Prostate gland (tissue), 2 donors: ENCODE results near the gene ARIH1. TPM values are rescaled to one million over a fixed set of nuclear protein-coding genes. Genes with fewer than 3 reads are reported as not detected.
"Not testable (repeated sequence)": the region's sequence is repeated elsewhere in the genome, so short reads cannot be mapped to it uniquely, and the experiment has no call there.

ENCODE experiments used
- DNase-seq: peaks from one replicate; pipeline ENCODE4 v3.0.0-alpha.2; 2019; ENCODE audit warnings: low spot score
- H3K27ac ChIP-seq, 2 donors: fragments of 200-600 bp; sonication (generic); 2 replicates each; pipeline ENCODE4 v1.5.1; 2017 to 2019
- H3K27me3 ChIP-seq: fragments of 200-600 bp; sonication (generic); replicated peaks from 2 replicates; pipeline ENCODE4 v1.5.1; 2019; ENCODE audit not compliant: insufficient read depth
- H3K36me3 ChIP-seq, 2 donors: fragments of 200-600 bp; sonication (generic); 1 replicate in 1 of 2; 2 replicates in 1 of 2; pipeline versions ENCODE4 v1.5.1 to v1.8.1; 2017 to 2019
- H3K4me1 ChIP-seq: fragments of 200-600 bp; sonication (generic); replicated peaks from 2 replicates; pipeline ENCODE4 v1.5.1; 2019
- H3K4me3 ChIP-seq, 2 donors: fragments of 200-600 bp; sonication (generic); 2 replicates each; pipeline ENCODE4 v1.5.1; 2017 to 2019
- H3K9me3 ChIP-seq: fragments of 200-600 bp; sonication (generic); 2 replicates; pipeline ENCODE4 v1.5.1; 2017
- POLR2A ChIP-seq: fragments of 450-650 bp; IDR thresholded peaks from one replicate; pipeline ENCODE4 v1.6.1; 2016; ENCODE audit warnings: antibody characterized with exemption, mild to moderate bottlenecking
- POLR2AphosphoS5 ChIP-seq: sonication (generic); formaldehyde crosslinking; IDR thresholded peaks from one replicate; pipeline ENCODE4 v1.6.1; 2017; ENCODE audit warnings: antibody characterized with exemption
- WGBS: methylation state at CpG from one replicate; pipeline ENCODE4 v1.1.5; 2018; 5-methylcytosine and 5-hydroxymethylcytosine counted together
- intact Hi-C: fragments of 100-400 bp; cut with DNase I; formaldehyde crosslinking; loops from one replicate; pipeline ENCODE4 v1.14.2; 2022
- total RNA-seq, 2 donors: library from RNA; depleted of rRNA; stranded (reverse); fragments of >200 nt; gene quantifications; one replicate each; pipeline ENCODE4 v1.1.0, GENCODE V29; 2016
- TF ChIP-seq, protein P1 (sequence below), 4 experiments: fragments of 200-600 bp in 2 of 4; fragments of 450-650 bp in 2 of 4; sonication (generic) in 2 of 4; IDR thresholded peaks; 1 replicate in 3 of 4; 2 replicates in 1 of 4; pipeline ENCODE4 v1.5.1; 2016 to 2019; ENCODE audit warnings: antibody characterized with exemption in 4 of 4, mild to moderate bottlenecking in 2 of 4, moderate library complexity in 2 of 4

Gene ARIH1
- total RNA-seq, 2 donors from 2014 or later: 35.7 to 38.7 TPM

DNA sequence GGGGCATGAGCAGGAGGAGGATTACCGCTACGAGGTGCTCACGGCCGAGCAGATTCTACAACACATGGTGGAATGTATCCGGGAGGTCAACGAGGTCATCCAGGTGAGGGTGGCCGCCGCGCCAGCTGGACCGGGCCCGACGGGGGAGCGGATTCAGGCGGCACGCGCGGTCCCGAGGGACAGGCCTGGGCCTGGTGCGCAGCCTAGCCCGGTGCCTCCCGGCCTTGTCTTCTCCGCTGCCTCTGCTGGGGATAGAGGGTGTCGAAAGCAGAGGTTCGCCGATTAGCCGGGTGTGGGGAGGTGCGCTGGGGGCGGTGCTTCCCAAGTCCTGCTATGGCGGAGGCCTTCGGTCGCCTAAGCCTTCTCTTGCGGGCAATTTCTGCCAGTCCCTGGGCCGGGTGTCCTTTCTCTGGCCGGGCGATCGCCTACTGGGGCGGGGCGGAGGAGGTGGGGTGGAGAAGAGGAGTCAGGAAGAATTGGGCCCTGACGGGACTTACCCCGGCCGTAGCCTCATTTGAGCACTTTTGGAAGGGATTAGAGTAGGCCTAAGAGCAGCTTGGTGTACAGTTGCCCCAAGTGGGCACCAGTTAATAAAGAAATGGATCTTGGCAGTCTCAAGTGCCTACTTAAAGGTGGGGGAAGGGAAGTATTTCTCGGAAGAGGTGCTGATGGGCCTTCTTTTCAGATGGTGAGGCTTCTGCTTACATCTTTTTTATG, 940 bp downstream of the ARIH1 start:
- Histone ChIP-seq H3K27ac (peak overlapping the region; percentile 94 to 100), H3K4me1 (peaks cover 9% of the 10 kb centered on the region), H3K36me3 (no peaks in the 10 kb centered on the region), H3K9me3 (no peaks in the 10 kb centered on the region), H3K4me3 (peak overlapping the region; percentile 88 to 91), H3K27me3 (no peaks in the 10 kb centered on the region)
- intact Hi-C loops: loop anchor here (5.0 kb wide), 1 partner anchor 98 kb away; the partner anchor contains the start of gene HEXA
- 2% methylated on average over 42 of the region's 42 CpGs for WGBS
- peak; percentile 69 for DNase-seq
- TF ChIP-seq POLR2A (peak; percentile 64), POLR2AphosphoS5 (peak; percentile 55)
- TF ChIP-seq, protein P1, sequence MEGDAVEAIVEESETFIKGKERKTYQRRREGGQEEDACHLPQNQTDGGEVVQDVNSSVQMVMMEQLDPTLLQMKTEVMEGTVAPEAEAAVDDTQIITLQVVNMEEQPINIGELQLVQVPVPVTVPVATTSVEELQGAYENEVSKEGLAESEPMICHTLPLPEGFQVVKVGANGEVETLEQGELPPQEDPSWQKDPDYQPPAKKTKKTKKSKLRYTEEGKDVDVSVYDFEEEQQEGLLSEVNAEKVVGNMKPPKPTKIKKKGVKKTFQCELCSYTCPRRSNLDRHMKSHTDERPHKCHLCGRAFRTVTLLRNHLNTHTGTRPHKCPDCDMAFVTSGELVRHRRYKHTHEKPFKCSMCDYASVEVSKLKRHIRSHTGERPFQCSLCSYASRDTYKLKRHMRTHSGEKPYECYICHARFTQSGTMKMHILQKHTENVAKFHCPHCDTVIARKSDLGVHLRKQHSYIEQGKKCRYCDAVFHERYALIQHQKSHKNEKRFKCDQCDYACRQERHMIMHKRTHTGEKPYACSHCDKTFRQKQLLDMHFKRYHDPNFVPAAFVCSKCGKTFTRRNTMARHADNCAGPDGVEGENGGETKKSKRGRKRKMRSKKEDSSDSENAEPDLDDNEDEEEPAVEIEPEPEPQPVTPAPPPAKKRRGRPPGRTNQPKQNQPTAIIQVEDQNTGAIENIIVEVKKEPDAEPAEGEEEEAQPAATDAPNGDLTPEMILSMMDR (IDR thresholded peaks at IDR 0.05): peak in 1 of 4 experiments; percentile 8

DNA sequence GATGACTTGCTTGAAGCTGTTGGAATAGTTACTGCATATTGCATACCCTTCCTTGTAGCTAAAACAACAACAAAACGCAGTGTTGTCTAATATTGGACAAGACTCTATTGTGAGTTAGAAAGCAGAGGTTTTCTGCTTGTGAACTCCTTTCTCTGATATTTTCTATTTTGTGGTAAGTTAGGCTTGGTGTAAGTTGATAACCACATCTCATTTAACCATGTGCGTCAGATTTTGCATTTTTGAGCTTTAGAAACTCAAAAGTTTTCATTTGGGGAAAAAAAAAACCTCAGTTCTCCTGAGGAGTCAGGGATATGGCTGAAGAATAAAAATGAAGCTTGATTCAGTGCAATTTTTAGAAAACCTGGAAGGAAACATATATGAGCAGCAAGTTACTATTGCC, 1.5 kb downstream of the ARIH1 start:
- intact Hi-C loops: no loop called here
- DNase-seq: no peak
- Histone ChIP-seq H3K4me1 (peaks cover 9% of the 10 kb centered on the region), H3K27me3 (no peaks in the 10 kb centered on the region), H3K27ac (peak overlapping the region; percentile 94 to 100), H3K9me3 (no peaks in the 10 kb centered on the region), H3K36me3 (no peaks in the 10 kb centered on the region), H3K4me3 (peak overlapping the region; percentile 88 to 91)
- 7% methylated on average over 2 of the region's 2 CpGs for WGBS
- TF ChIP-seq POLR2AphosphoS5: no peak
- TF ChIP-seq, protein P1 (IDR thresholded peaks at IDR 0.05): no peak
- TF ChIP-seq POLR2A: no peak

DNA sequence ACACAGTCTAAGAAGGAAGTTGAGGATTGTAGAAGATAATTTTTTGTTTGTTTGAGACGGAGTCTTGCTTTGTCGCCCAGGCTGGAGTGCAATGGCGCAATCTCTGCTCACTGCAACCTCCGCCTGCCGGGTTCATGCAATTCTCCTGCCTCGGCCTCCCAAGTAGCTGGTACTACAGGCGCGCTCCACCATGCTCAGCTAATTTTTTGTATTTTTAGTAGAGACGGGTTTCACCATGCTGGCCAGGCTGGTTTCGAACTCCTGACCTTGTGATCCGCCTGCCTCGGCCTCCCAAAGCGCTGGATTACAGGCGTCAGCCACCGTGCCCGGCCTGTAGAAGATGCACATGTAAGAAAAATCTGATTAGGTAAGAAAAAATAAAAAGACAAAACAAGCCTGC, 2.2 kb downstream of the ARIH1 start:
- 85% methylated on average over 16 of the region's 16 CpGs for WGBS
- H3K27ac ChIP-seq, H3K4me1 ChIP-seq, DNase-seq, H3K36me3 ChIP-seq, intact Hi-C loops, H3K9me3 ChIP-seq, H3K27me3 ChIP-seq: not testable (repeated sequence)
- peak overlapping the region in 1 of 2 donors; percentile 91 for H3K4me3 ChIP-seq

DNA sequence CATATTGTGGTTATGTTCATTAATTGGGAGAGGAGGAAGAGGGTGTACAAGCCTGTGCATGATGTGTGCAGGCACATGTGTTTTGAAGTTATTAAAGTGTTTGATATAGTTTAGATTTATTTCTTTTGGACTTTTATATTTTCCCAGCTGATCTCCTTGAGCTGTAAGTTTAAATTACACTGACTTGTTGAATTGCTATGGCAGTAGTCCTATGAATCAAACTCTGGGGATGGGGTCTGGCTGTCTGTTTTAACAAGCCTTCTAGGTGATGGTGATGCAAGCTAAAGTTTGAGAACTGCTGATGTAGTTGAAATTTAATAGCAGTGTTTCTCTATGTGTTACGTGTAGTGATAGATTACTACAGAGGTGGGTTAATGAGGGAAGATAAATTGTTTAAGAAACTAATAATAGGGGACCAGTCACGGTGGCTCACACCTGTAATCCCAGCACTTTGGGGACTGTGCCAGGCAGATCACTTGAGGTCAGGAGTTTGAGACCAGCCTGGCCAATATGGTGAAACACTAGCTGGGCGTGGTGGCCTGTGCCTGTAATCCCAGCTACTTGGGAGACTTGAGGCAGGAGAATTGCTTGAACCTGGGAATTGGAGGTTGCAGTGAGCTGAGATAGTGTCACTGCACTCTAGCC, 7.0 kb downstream of the ARIH1 start:
- H3K4me1 ChIP-seq: peaks cover 6% of the 10 kb centered on the region
- WGBS: 58% methylated on average over 3 of the region's 3 CpGs
- H3K9me3 ChIP-seq: no peaks in the 10 kb centered on the region
- no peak overlapping the region for H3K27ac ChIP-seq
- H3K4me3 ChIP-seq: no peak overlapping the region
- no peaks in the 10 kb centered on the region for H3K36me3 ChIP-seq
- intact Hi-C loops: no loop called here
- no peaks in the 10 kb centered on the region for H3K27me3 ChIP-seq
- no peak for DNase-seq
- TF ChIP-seq, protein P1 (IDR thresholded peaks at IDR 0.05): no peak
- TF ChIP-seq POLR2AphosphoS5: no peak
- TF ChIP-seq POLR2A: no peak

DNA sequence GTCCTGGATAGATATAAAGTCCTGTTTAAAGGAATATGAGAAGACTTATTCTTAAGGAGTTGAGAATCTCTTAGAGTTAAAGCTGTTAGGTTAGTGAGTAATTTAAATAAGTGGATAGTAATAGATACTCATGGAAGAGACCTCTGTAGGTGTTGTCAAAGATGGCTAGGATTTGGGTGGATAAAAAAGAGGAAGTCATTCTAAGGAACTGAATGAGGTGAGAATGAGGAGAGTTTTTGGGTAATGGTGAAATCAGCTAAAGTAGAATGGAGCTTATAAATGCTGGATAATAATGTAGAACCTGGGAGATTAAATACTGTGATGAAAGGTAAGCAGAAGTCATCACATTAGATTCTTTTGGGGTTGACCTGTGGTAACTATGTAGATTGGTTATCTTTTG, 8.1 kb downstream of the ARIH1 start:
- no peak overlapping the region for H3K4me3 ChIP-seq
- H3K4me1 ChIP-seq: no peaks in the 10 kb centered on the region
- TF ChIP-seq, protein P1 (IDR thresholded peaks at IDR 0.05): no peak
- TF ChIP-seq POLR2A (no peak), POLR2AphosphoS5 (no peak)
- H3K27me3 ChIP-seq: no peaks in the 10 kb centered on the region
- no peak overlapping the region for H3K27ac ChIP-seq
- H3K9me3 ChIP-seq: no peaks in the 10 kb centered on the region
- intact Hi-C loops: no loop called here
- no peak for DNase-seq
- no peaks in the 10 kb centered on the region for H3K36me3 ChIP-seq
